Stimulated activated naive CD8-positive, alpha-beta T cell treated with anti-CD3 and anti-CD28 coated beads, Interleukin-15, amount 100 ng/mL, for 72 hours (primary cell): Measurements from ENCODE around the gene SP7.

Experiments used
- ATAC-seq: fragments of 150-1000 bp; cut with Tn5 transposase; 2 replicates; pipeline ENCODE4 v1.10.0; 2021; ENCODE audit warnings: mild to moderate bottlenecking, moderate library complexity
- DNase-seq, 2 donors: peaks; one replicate each; pipeline ENCODE4 v3.0.0; 2021 to 2022
- H3K27ac Mint-ChIP-seq, 2 donors: one replicate each; pipeline ENCODE4 v1.8.0; 2022; ENCODE audit warnings: mild to moderate bottlenecking in 2 of 2, mixed read lengths in 2 of 2, moderate library complexity in 2 of 2
- H3K27me3 Mint-ChIP-seq: one replicate; pipeline ENCODE4 v1.8.0; 2022; ENCODE audit warnings: mixed read lengths
- H3K4me1 Mint-ChIP-seq: one replicate; pipeline ENCODE4 v1.8.0; 2022; ENCODE audit warnings: mild to moderate bottlenecking, mixed read lengths
- H3K4me3 Mint-ChIP-seq, 2 donors: one replicate each; pipeline ENCODE4 v1.8.0; 2022; ENCODE audit warnings: mild to moderate bottlenecking in 2 of 2, mixed read lengths in 2 of 2, moderate library complexity in 1 of 2
- H3K9me3 Mint-ChIP-seq, 2 donors: one replicate each; pipeline ENCODE4 v1.8.0; 2022; ENCODE audit warnings: mixed read lengths in 2 of 2

Gene SP7

GRCh38 chr12:53279888-53280498 lies 56.2 kb downstream of the SP7 start:
- no peaks in the 10 kb centered on the region for H3K9me3 Mint-ChIP-seq
- no peaks in the 10 kb centered on the region for H3K27me3 Mint-ChIP-seq
- ATAC-seq, result no peak
- H3K4me3 Mint-ChIP-seq, result no peak overlapping the region
- H3K27ac Mint-ChIP-seq, result no peak overlapping the region
- no peak for DNase-seq
- peaks cover under 1% of the 10 kb centered on the region for H3K4me1 Mint-ChIP-seq

GRCh38 chr12:53279283-53279869 lies 56.8 kb downstream of the SP7 start:
- no peak for ATAC-seq
- no peak overlapping the region for H3K27ac Mint-ChIP-seq

DNA sequence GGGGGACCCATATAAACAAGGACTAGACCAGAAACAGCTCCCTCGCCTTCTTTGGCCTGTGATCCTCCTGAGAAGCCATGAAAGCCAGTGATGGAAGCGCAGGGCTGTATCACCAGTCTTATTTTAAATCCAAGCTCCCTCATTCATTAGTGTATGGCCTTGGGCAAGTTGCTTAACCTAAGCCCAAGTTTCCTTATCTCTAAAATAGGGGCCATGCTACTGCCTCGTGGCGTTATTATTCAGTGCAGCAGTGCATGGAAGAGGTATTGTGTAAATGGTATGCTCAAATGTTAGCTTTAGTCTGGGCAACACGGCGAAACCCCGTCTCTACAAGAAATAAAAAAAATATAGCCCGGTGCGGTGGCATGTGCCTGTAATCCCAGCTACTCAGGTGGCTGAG lies 58.2 kb downstream of the SP7 start:
- no peaks in the 10 kb centered on the region for H3K9me3 Mint-ChIP-seq
- no peak for ATAC-seq
- no peak overlapping the region for H3K4me3 Mint-ChIP-seq
- no peak for DNase-seq
- H3K27me3 Mint-ChIP-seq, result no peaks in the 10 kb centered on the region
- H3K27ac Mint-ChIP-seq, result no peak overlapping the region
- H3K4me1 Mint-ChIP-seq, result peaks cover 11% of the 10 kb centered on the region

More at GRCh38 chr12:53279283-53279869, 56.8 kb downstream of the SP7 start:
- H3K9me3 Mint-ChIP-seq, result no peaks in the 10 kb centered on the region
- no peaks in the 10 kb centered on the region for H3K27me3 Mint-ChIP-seq
- peaks cover 6% of the 10 kb centered on the region for H3K4me1 Mint-ChIP-seq
- DNase-seq, result no peak
- H3K4me3 Mint-ChIP-seq, result no peak overlapping the region
